HEK293 (cell line): ENCODE data around the gene SULF2.
A peak's percentile ranks its signal among the peaks of the same experiment; 100 is the strongest.
"Not testable (repeated sequence)": the region's sequence is repeated elsewhere in the genome, so short reads cannot be mapped to it uniquely, and the experiment has no call there.

ENCODE experiments used
- CTCF ChIA-PET: fragments of 350-600 bp; formaldehyde crosslinking; extraction: SDS; loops from one replicate; lab custom pipeline; 2021; ENCODE audit warnings: antibody characterized with exemption; lab: Yijun Ruan, JAX
- POLR2A ChIA-PET: fragments of 300-600 bp; formaldehyde crosslinking; extraction: SDS; loops from one replicate; lab custom pipeline; 2020; ENCODE audit warnings: antibody characterized with exemption, inconsistent platforms; lab: Yijun Ruan, JAX
- H3K27ac ChIP-seq: fragments of 200-500 bp; sonication (Bioruptor generic); 2 replicates; pipeline ENCODE4 v1.5.1; 2014; ENCODE audit warnings: low read depth, low read length, control low read depth, inconsistent platforms; ENCODE audit errors: extremely low read depth
- H3K36me3 ChIP-seq, 2 experiments: fragments of 200-500 bp in 1 of 2; sonication (Bioruptor generic) in 1 of 2; 1 replicate in 1 of 2; 2 replicates in 1 of 2; pipeline ENCODE4 v1.5.1; 2014 to 2017; ENCODE audit warnings: inconsistent platforms in 2 of 2, low read length in 2 of 2; ENCODE audit not compliant: control insufficient read depth in 2 of 2, insufficient read depth in 1 of 2
- H3K4me1 ChIP-seq: fragments of 200-500 bp; sonication (Bioruptor generic); 2 replicates; pipeline ENCODE4 v1.5.1; 2014; ENCODE audit warnings: mild to moderate bottlenecking, low read length, inconsistent platforms; ENCODE audit not compliant: control insufficient read depth, insufficient read depth
- H3K4me3 ChIP-seq: 2 replicates; pipeline ENCODE4 v1.5.1; 2011; ENCODE audit warnings: low read depth, mild to moderate bottlenecking, control low read depth, low read length, moderate library complexity
- H3K9me3 ChIP-seq: fragments of 200-500 bp; sonication (Bioruptor generic); 2 replicates; pipeline ENCODE4 v1.5.1; 2014; ENCODE audit warnings: low read depth, low read length, inconsistent platforms; ENCODE audit not compliant: control insufficient read depth, insufficient read depth
- HOXC10 ChIP-seq: sonication (generic); formaldehyde crosslinking; IDR thresholded peaks from 2 replicates; pipeline ENCODE4 v1.8.1; 2023; ENCODE audit warnings: mild to moderate bottlenecking, missing genetic modification reagents
- KLF9 ChIP-seq: fragments of 450-650 bp; formaldehyde crosslinking; IDR thresholded peaks from 2 replicates; pipeline ENCODE4 v1.5.1; 2016; ENCODE audit warnings: missing biosample characterization, missing genetic modification characterization, low read depth
- SP7 ChIP-seq: fragments of 450-650 bp; formaldehyde crosslinking; IDR thresholded peaks from 2 replicates; pipeline ENCODE4 v1.5.1; 2016; ENCODE audit warnings: missing biosample characterization, missing genetic modification characterization
- ZBTB17 ChIP-seq: fragments of 450-650 bp; formaldehyde crosslinking; IDR thresholded peaks from 2 replicates; pipeline ENCODE4 v1.5.1; 2016; ENCODE audit warnings: missing biosample characterization, missing genetic modification characterization
- ZNF248 ChIP-seq: fragments of 450-650 bp; formaldehyde crosslinking; IDR thresholded peaks from 2 replicates; pipeline ENCODE4 v1.5.1; 2017; ENCODE audit warnings: missing biosample characterization, missing genetic modification characterization
- ZNF335 ChIP-seq: fragments of 450-650 bp; formaldehyde crosslinking; conservative IDR thresholded peaks from 2 replicates; pipeline ENCODE4 v1.5.1; 2016; ENCODE audit warnings: missing biosample characterization, missing genetic modification characterization
- ZNF510 ChIP-seq: fragments of 450-650 bp; formaldehyde crosslinking; IDR thresholded peaks from 2 replicates; pipeline ENCODE4 v1.5.1; 2018; ENCODE audit warnings: mild to moderate bottlenecking, missing genetic modification characterization, missing biosample characterization; ENCODE audit not compliant: insufficient replicate concordance
- ZNF530 ChIP-seq: fragments of 450-650 bp; formaldehyde crosslinking; IDR thresholded peaks from 2 replicates; pipeline ENCODE4 v1.5.1; 2016; ENCODE audit warnings: low read depth, missing biosample characterization, missing genetic modification characterization
- ZNF548 ChIP-seq: fragments of 450-650 bp; formaldehyde crosslinking; IDR thresholded peaks from 2 replicates; pipeline ENCODE4 v1.5.1; 2016; ENCODE audit warnings: missing biosample characterization, missing genetic modification characterization
- ZNF660 ChIP-seq: fragments of 450-650 bp; IDR thresholded peaks from 2 replicates; pipeline ENCODE4 v1.5.1; 2018; ENCODE audit warnings: missing biosample characterization, mild to moderate bottlenecking, missing genetic modification characterization
- TF ChIP-seq, protein P1 (sequence below): fragments of 450-650 bp; formaldehyde crosslinking; IDR thresholded peaks from 2 replicates; pipeline ENCODE4 v1.5.1; 2016; ENCODE audit warnings: missing biosample characterization, missing genetic modification characterization
- TF ChIP-seq, protein P2 (sequence below): fragments of 450-650 bp; formaldehyde crosslinking; IDR thresholded peaks from 2 replicates; pipeline ENCODE4 v1.5.1; 2016; ENCODE audit warnings: missing biosample characterization, missing genetic modification characterization
- TF ChIP-seq, protein P3 (sequence below): fragments of 450-650 bp; formaldehyde crosslinking; IDR thresholded peaks from 2 replicates; pipeline ENCODE4 v1.5.1; 2016; ENCODE audit warnings: missing biosample characterization, missing genetic modification characterization
- TF ChIP-seq, protein P4 (sequence below): fragments of 450-650 bp; formaldehyde crosslinking; IDR thresholded peaks from 2 replicates; pipeline ENCODE4 v1.5.1; 2017; ENCODE audit warnings: missing biosample characterization, mild to moderate bottlenecking, missing genetic modification characterization, moderate library complexity
- TF ChIP-seq, protein P5 (sequence below): fragments of 450-650 bp; formaldehyde crosslinking; conservative IDR thresholded peaks from 2 replicates; pipeline ENCODE4 v1.5.1; 2016; ENCODE audit warnings: low read depth, missing biosample characterization, missing genetic modification characterization
- TF ChIP-seq, protein P6 (sequence below): fragments of 450-650 bp; formaldehyde crosslinking; IDR thresholded peaks from 2 replicates; pipeline ENCODE4 v1.5.1; 2016; ENCODE audit warnings: missing biosample characterization, missing genetic modification characterization, borderline replicate concordance

Gene SULF2

DNA sequence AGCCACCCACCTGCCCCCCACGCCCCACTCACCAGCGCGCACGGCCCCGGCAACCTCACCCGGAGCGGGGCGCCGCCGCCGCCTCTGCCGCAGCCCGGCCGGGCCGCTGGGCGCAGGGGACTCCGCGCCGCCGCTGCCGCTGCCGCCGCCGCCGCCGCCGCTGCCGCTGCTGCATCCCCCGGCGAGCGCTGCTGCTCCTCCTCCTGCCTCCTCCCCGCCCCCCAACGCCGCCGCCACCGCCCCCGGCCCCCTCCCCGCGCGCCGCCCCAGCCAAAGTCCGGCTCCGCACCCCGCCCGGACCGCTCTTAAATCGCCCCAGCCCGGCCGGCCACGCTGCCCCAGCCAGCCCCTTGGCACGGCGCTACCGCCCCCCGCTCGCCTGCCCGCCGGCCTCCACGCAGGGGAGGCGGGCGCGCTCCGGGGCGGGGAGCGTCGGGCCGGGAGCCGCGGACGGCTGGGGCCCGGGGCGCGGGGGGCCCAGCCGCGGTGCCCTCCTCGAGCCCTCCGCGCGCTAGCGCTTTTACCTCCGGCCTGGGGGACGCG lies at the start of gene SULF2:
Gene SULF2, minus strand, starts transcription at position 171 of the 543 bp plus-strand sequence. CDS start 28,118 bp downstream, outside the sequence.
- Histone ChIP-seq H3K36me3 (peaks cover 0 to 12% of the 10 kb centered on the region in 2 experiments; a peak in 1 of 3 replicates), H3K4me1 (peaks cover 17% of the 10 kb centered on the region), H3K4me3 (peak within 1 kb of the TSS; percentile 50), H3K27ac (peak within 1 kb of the TSS; percentile 80), H3K9me3 (no peaks in the 10 kb centered on the region)
- TF ChIP-seq ZBTB17 (tag by site-specific recombination) = no peak
- TF ChIP-seq ZNF530 (tag by site-specific recombination) = no peak
- no peak for TF ChIP-seq ZNF660
- TF ChIP-seq, protein P1, sequence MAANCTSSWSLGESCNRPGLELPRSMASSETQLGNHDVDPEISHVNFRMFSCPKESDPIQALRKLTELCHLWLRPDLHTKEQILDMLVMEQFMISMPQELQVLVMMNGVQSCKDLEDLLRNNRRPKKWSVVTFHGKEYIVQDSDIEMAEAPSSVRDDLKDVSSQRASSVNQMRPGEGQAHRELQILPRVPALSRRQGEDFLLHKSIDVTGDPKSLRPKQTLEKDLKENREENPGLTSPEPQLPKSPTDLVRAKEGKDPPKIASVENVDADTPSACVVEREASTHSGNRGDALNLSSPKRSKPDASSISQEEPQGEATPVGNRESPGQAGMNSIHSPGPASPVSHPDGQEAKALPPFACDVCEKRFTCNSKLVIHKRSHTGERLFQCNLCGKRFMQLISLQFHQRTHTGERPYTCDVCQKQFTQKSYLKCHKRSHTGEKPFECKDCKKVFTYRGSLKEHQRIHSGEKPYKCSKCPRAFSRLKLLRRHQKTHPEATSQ (tag by site-specific recombination) = no peak
- TF ChIP-seq ZNF548 = no peak
- TF ChIP-seq, protein P2, sequence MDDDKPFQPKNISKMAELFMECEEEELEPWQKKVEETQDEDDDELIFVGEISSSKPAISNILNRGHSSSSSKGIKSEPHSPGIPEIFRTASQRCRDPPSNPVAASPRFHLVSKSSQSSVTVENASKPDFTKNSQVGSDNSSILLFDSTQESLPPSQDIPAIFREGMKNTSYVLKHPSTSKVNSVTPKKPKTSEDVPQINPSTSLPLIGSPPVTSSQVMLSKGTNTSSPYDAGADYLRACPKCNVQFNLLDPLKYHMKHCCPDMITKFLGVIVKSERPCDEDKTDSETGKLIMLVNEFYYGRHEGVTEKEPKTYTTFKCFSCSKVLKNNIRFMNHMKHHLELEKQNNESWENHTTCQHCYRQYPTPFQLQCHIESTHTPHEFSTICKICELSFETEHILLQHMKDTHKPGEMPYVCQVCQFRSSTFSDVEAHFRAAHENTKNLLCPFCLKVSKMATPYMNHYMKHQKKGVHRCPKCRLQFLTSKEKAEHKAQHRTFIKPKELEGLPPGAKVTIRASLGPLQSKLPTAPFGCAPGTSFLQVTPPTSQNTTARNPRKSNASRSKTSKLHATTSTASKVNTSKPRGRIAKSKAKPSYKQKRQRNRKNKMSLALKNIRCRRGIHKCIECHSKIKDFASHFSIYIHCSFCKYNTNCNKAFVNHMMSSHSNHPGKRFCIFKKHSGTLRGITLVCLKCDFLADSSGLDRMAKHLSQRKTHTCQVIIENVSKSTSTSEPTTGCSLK = no peak
- TF ChIP-seq, protein P3, sequence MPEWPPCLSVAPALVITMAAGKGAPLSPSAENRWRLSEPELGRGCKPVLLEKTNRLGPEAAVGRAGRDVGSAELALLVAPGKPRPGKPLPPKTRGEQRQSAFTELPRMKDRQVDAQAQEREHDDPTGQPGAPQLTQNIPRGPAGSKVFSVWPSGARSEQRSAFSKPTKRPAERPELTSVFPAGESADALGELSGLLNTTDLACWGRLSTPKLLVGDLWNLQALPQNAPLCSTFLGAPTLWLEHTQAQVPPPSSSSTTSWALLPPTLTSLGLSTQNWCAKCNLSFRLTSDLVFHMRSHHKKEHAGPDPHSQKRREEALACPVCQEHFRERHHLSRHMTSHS = no peak
- TF ChIP-seq ZNF335 (tag by site-specific recombination) = no peak
- TF ChIP-seq, protein P4, sequence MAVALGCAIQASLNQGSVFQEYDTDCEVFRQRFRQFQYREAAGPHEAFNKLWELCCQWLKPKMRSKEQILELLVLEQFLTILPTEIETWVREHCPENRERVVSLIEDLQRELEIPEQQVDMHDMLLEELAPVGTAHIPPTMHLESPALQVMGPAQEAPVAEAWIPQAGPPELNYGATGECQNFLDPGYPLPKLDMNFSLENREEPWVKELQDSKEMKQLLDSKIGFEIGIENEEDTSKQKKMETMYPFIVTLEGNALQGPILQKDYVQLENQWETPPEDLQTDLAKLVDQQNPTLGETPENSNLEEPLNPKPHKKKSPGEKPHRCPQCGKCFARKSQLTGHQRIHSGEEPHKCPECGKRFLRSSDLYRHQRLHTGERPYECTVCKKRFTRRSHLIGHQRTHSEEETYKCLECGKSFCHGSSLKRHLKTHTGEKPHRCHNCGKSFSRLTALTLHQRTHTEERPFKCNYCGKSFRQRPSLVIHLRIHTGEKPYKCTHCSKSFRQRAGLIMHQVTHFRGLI (tag by site-specific recombination) = no peak
- TF ChIP-seq, protein P5, sequence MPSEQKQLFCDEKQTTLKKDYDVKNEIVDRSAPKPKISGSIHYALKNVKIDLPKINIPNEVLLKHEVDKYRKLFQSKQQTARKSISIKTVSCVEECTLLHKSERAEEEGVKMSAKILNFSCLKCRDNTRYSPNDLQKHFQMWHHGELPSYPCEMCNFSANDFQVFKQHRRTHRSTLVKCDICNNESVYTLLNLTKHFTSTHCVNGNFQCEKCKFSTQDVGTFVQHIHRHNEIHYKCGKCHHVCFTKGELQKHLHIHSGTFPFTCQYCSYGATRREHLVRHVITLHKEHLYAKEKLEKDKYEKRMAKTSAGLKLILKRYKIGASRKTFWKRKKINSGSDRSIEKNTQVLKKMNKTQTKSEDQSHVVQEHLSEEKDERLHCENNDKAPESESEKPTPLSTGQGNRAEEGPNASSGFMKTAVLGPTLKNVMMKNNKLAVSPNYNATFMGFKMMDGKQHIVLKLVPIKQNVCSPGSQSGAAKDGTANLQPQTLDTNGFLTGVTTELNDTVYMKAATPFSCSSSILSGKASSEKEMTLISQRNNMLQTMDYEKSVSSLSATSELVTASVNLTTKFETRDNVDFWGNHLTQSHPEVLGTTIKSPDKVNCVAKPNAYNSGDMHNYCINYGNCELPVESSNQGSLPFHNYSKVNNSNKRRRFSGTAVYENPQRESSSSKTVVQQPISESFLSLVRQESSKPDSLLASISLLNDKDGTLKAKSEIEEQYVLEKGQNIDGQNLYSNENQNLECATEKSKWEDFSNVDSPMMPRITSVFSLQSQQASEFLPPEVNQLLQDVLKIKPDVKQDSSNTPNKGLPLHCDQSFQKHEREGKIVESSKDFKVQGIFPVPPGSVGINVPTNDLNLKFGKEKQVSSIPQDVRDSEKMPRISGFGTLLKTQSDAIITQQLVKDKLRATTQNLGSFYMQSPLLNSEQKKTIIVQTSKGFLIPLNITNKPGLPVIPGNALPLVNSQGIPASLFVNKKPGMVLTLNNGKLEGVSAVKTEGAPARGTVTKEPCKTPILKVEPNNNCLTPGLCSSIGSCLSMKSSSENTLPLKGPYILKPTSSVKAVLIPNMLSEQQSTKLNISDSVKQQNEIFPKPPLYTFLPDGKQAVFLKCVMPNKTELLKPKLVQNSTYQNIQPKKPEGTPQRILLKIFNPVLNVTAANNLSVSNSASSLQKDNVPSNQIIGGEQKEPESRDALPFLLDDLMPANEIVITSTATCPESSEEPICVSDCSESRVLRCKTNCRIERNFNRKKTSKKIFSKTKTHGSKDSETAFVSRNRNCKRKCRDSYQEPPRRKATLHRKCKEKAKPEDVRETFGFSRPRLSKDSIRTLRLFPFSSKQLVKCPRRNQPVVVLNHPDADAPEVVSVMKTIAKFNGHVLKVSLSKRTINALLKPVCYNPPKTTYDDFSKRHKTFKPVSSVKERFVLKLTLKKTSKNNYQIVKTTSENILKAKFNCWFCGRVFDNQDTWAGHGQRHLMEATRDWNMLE (tag by site-specific recombination) = no peak
- TF ChIP-seq HOXC10 = no peak
- TF ChIP-seq ZNF510 = no peak
- no peak for TF ChIP-seq KLF9 (tag by site-specific recombination)
- TF ChIP-seq, protein P6, sequence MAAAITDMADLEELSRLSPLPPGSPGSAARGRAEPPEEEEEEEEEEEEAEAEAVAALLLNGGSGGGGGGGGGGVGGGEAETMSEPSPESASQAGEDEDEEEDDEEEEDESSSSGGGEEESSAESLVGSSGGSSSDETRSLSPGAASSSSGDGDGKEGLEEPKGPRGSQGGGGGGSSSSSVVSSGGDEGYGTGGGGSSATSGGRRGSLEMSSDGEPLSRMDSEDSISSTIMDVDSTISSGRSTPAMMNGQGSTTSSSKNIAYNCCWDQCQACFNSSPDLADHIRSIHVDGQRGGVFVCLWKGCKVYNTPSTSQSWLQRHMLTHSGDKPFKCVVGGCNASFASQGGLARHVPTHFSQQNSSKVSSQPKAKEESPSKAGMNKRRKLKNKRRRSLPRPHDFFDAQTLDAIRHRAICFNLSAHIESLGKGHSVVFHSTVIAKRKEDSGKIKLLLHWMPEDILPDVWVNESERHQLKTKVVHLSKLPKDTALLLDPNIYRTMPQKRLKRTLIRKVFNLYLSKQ (tag by site-specific recombination) = no peak
- no peak for TF ChIP-seq ZNF248
- no peak for TF ChIP-seq SP7 (tag by site-specific recombination)
- POLR2A ChIA-PET = interaction anchor here (1.2 kb wide), 1 partner anchor 7 kb away, joined by 5 read pairs; no protein-coding TSS in a partner anchor
- CTCF ChIA-PET = interaction anchor here (0.8 to 2.4 kb wide), 5 partner anchors 60 to 835 kb away, joined by 3 to 23 read pairs (median 6); no protein-coding TSS in a partner anchor

DNA sequence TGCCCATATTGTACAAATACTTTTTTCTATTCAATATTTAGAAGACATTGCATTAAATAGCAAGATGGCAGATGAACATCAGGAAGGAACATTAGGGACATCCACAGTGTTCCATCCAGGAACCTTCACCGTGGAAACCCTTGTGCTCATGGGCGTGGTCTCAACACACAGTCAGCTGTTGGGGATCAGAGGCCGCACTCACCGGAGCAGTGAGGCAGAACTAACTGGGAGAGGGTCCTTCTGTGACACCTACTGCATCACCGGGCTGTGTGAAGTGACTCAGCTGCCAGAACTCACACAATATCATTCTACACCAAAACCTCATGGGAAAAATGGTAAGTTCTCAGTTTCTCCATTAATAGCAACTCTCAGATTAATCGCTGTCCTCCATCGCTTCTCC lies 46.4 kb upstream of the SULF2 start:
- POLR2A ChIA-PET, H3K4me1 ChIP-seq, H3K36me3 ChIP-seq, CTCF ChIA-PET, H3K9me3 ChIP-seq, H3K4me3 ChIP-seq, H3K27ac ChIP-seq: not testable (repeated sequence)

DNA sequence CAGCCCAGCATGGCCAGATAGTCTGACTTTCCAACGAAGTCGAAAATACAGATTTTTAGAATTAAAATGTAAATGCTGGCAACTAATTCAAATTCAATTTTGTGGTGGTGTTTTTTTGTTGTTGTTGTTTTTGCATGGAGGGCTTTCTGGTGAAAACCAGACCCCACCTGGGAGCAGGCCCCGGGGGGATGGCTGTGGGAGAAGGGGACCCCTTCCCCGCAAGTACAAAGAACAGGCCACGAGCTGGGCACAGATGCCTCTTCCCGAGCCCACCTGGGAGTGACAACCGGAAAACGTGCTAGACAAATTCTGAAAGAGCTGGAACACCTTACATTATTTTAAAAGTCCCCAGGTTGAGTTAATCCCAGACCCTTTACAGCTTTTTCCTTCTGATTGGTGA lies 41.4 kb upstream of the SULF2 start:
- CTCF ChIA-PET, H3K9me3 ChIP-seq, H3K27ac ChIP-seq, H3K4me3 ChIP-seq, POLR2A ChIA-PET, H3K4me1 ChIP-seq, H3K36me3 ChIP-seq: not testable (repeated sequence)
